Measurements from ENCODE around the gene SHC3.
A peak's percentile ranks its signal among the peaks of the same experiment; 100 is the strongest.

The SHC3 gene

DNA sequence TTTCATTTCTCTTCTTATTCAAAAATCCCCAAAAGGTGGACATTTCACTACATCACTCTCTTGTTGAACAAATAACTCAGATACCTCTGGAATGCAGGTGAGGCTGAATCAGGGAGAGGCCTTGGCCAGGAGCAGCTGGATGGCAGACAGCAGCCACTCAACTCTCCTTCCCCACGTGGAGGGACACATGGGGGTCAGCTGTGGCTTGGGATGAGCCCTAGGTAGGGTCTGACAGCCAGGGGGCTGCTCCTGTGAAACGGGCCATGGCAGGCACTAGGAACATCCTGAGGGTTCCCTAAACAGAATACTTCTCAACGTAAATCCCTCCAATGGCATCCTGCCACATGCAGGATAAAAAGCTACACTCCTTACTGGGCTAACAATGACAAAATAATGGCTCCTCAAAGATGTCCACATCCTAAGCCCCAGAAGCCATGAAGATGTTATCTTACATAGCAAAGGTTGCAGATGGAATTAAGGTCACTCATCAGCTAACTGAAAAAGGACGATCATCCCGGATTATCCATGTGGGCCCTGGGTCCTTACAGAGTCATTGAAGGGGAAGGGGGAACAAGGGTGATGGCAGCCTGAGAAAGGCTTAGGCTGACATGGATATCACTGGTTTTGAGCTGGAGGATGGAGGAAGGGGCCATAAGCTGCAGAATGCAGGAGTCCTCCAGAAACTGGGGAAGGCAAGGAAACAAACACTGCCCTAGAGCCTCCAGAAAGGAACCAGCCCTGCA, 218.7 kb downstream of the SHC3 start:
- Histone ChIP-seq H3K4me1 (ENCODE audit: insufficient read depth, low read length) (no peaks in the 10 kb centered on the region), H3K4me3 (ENCODE audit: low read depth in 1 of 2, low read length in 2 of 2) (no peak overlapping the region), H3K9me3 (ENCODE audit: insufficient read depth, low read length, severe bottlenecking) (no peaks in the 10 kb centered on the region), H3K4me2 (ENCODE audit: insufficient read depth, low read length) (no peak overlapping the region), H3K36me3 (ENCODE audit: insufficient read depth, low read length) (no peaks in the 10 kb centered on the region), H3K79me2 (ENCODE audit: insufficient read depth, low read length) (no peaks in the 10 kb centered on the region), H3K9ac (ENCODE audit: low read depth, low read length) (no peak overlapping the region), H3K27me3 (ENCODE audit: insufficient read depth, low read length, poor library complexity) (no peaks in the 10 kb centered on the region), H2AFZ (ENCODE audit: low read depth, low read length) (no peak overlapping the region), H3K27ac (ENCODE audit: low read length) (no peak overlapping the region), H4K20me1 (ENCODE audit: insufficient read depth, low read length) (no peaks in the 10 kb centered on the region)
- TF ChIP-seq, protein P1, sequence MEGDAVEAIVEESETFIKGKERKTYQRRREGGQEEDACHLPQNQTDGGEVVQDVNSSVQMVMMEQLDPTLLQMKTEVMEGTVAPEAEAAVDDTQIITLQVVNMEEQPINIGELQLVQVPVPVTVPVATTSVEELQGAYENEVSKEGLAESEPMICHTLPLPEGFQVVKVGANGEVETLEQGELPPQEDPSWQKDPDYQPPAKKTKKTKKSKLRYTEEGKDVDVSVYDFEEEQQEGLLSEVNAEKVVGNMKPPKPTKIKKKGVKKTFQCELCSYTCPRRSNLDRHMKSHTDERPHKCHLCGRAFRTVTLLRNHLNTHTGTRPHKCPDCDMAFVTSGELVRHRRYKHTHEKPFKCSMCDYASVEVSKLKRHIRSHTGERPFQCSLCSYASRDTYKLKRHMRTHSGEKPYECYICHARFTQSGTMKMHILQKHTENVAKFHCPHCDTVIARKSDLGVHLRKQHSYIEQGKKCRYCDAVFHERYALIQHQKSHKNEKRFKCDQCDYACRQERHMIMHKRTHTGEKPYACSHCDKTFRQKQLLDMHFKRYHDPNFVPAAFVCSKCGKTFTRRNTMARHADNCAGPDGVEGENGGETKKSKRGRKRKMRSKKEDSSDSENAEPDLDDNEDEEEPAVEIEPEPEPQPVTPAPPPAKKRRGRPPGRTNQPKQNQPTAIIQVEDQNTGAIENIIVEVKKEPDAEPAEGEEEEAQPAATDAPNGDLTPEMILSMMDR (IDR thresholded peaks at IDR 0.05; ENCODE audit: borderline replicate concordance, extremely low read depth, low read length, poor library complexity, severe bottlenecking): no peak
- TF ChIP-seq EZH2 (IDR thresholded peaks at IDR 0.05; ENCODE audit: borderline replicate concordance, low read depth, low read length, severe bottlenecking): no peak
- DNase-seq (no peak), ATAC-seq (ENCODE audit: insufficient read depth, low read depth) (no peak)

DNA sequence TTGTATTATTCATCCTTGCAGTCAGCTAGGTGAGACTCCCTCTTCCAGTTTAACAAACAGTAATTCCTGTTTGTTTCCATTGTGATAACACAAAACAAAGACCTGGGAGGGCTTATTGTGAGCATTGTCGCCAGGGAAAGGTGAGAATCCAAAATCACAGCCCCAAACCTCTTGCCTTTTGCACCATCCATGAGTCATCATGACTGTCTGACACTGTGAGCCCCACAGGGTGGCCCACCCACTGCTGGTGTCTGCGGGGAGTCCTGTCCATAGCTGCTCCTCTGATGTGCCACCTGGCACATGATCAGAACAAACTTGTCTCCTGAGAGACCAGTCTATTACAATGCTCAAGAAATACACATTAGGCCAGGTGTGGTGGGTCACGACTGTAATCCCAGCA, 221.1 kb downstream of the SHC3 start:
- DNase-seq: peak; percentile 23
- Histone ChIP-seq H3K4me1 (ENCODE audit: insufficient read depth, low read length) (peaks cover 14% of the 10 kb centered on the region), H3K9ac (ENCODE audit: low read depth, low read length) (no peak overlapping the region), H4K20me1 (ENCODE audit: insufficient read depth, low read length) (no peaks in the 10 kb centered on the region; the same call in 1 of the 2 replicates), H3K79me2 (ENCODE audit: insufficient read depth, low read length) (no peaks in the 10 kb centered on the region), H3K4me2 (ENCODE audit: insufficient read depth, low read length) (no peak overlapping the region), H3K4me3 (ENCODE audit: low read depth in 1 of 2, low read length in 2 of 2) (no peak overlapping the region), H3K27me3 (ENCODE audit: insufficient read depth, low read length, poor library complexity) (no peaks in the 10 kb centered on the region), H2AFZ (ENCODE audit: low read depth, low read length) (no peak overlapping the region), H3K9me3 (ENCODE audit: insufficient read depth, low read length, severe bottlenecking) (no peaks in the 10 kb centered on the region), H3K27ac (ENCODE audit: low read length) (no peak overlapping the region), H3K36me3 (ENCODE audit: insufficient read depth, low read length) (no peaks in the 10 kb centered on the region)
- 0 out of 3 replicates have a peak, but pooled peaks have one; percentile 38 for ATAC-seq (ENCODE audit: insufficient read depth, low read depth)
- TF ChIP-seq EZH2 (IDR thresholded peaks at IDR 0.05; ENCODE audit: borderline replicate concordance, low read depth, low read length, severe bottlenecking): no peak
- TF ChIP-seq, protein P1 (IDR thresholded peaks at IDR 0.05; ENCODE audit: borderline replicate concordance, extremely low read depth, low read length, poor library complexity, severe bottlenecking): no peak

Data from DND-41 (cell line).